Gastrocnemius medialis (tissue), 4 donors: ENCODE results near the gene ZFYVE28.

ENCODE experiments used
- POLR2A ChIP-seq, 2 donors: fragments of 450-650 bp; IDR thresholded peaks; one replicate each; pipeline ENCODE4 v1.6.1; 2017; ENCODE audit warnings: antibody characterized with exemption in 2 of 2, mild to moderate bottlenecking in 2 of 2, moderate library complexity in 2 of 2
- TF ChIP-seq, protein P1 (sequence below), 5 experiments: fragments of 450-650 bp in 3 of 5; fragments of 200-600 bp in 2 of 5; sonication (generic) in 2 of 5; IDR thresholded peaks in 4 of 5; conservative IDR thresholded peaks in 1 of 5; 1 replicate in 4 of 5; 2 replicates in 1 of 5; pipeline ENCODE4 v1.5.1; 2016 to 2019; ENCODE audit warnings: antibody characterized with exemption in 5 of 5, mild to moderate bottlenecking in 3 of 5, moderate library complexity in 3 of 5

DNA sequence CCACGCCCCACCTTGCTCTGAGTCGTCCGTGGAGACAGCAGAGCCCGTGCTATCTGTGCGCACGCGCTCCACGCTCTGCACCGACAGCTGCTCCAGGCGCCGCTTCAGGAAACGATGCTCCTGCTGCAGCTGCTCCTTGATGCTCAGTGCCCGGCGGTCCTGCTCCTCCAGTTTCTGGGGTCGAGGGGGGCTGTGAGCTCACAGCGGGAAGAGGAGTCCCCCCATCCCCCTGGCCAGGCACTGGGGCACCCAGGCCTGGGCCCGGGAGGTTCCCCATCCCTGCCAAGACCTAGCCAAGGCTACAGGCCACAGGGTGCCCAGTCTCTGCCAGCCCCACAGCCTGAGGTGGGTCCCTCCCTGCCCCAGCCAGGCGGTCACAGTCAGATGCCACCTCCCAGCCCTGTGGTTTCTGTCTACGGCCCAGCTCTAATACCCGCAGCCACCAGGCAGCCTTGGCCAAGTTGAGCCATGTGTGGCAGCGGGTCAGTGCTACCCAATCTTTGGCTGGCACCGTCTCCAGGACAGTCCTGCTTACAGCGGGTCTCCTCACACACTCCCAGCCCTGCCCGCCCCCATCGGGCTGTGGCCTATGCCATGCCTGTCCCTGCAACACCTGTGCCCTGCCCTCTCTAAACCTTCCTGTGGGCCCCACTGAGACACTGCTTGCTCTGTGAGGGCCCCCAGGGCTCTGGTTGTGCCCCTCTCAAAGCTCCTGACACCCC, 167.2 kb downstream of the ZFYVE28 start:
- TF ChIP-seq, protein P1, sequence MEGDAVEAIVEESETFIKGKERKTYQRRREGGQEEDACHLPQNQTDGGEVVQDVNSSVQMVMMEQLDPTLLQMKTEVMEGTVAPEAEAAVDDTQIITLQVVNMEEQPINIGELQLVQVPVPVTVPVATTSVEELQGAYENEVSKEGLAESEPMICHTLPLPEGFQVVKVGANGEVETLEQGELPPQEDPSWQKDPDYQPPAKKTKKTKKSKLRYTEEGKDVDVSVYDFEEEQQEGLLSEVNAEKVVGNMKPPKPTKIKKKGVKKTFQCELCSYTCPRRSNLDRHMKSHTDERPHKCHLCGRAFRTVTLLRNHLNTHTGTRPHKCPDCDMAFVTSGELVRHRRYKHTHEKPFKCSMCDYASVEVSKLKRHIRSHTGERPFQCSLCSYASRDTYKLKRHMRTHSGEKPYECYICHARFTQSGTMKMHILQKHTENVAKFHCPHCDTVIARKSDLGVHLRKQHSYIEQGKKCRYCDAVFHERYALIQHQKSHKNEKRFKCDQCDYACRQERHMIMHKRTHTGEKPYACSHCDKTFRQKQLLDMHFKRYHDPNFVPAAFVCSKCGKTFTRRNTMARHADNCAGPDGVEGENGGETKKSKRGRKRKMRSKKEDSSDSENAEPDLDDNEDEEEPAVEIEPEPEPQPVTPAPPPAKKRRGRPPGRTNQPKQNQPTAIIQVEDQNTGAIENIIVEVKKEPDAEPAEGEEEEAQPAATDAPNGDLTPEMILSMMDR (IDR thresholded peaks at IDR 0.05 in 4 of 5, conservative IDR thresholded peaks at IDR 0.05 in 1 of 5) = no peak
- TF ChIP-seq POLR2A (IDR thresholded peaks at IDR 0.05) = no peak
